Measurements from ENCODE around the gene POGLUT2.

- TF ChIP-seq, protein P1, sequence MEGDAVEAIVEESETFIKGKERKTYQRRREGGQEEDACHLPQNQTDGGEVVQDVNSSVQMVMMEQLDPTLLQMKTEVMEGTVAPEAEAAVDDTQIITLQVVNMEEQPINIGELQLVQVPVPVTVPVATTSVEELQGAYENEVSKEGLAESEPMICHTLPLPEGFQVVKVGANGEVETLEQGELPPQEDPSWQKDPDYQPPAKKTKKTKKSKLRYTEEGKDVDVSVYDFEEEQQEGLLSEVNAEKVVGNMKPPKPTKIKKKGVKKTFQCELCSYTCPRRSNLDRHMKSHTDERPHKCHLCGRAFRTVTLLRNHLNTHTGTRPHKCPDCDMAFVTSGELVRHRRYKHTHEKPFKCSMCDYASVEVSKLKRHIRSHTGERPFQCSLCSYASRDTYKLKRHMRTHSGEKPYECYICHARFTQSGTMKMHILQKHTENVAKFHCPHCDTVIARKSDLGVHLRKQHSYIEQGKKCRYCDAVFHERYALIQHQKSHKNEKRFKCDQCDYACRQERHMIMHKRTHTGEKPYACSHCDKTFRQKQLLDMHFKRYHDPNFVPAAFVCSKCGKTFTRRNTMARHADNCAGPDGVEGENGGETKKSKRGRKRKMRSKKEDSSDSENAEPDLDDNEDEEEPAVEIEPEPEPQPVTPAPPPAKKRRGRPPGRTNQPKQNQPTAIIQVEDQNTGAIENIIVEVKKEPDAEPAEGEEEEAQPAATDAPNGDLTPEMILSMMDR (IDR thresholded peaks at IDR 0.05; ENCODE audit: insufficient read depth, low read depth, low read length), result no peak
- no peak for TF ChIP-seq EZH2 (IDR thresholded peaks at IDR 0.05; ENCODE audit: insufficient read depth, low read length)
Observed at GRCh38 chr13:102836471-102836870, 37.7 kb upstream of the POGLUT2 start.
